A673 (cell line): ENCODE measurements around the gene NPPB. TPM values are rescaled to one million over a fixed set of nuclear protein-coding genes. Genes with fewer than 3 reads are reported as not detected.

Source experiments
- BruUV-seq: library from RNA; stranded (reverse); fragments of 400-500 nt; replicated peaks from 2 replicates; lab custom pipeline; 2021; lab: Mats Ljungman, UMichigan
- CTCF ChIA-PET: fragments of 300-600 bp; sonication (Branson Sonifier 250); formaldehyde crosslinking; loops from one replicate; lab custom pipeline; 2022; ENCODE audit warnings: antibody characterized with exemption; lab: Charles Lee
- POLR2A ChIA-PET: fragments of 300-600 bp; sonication (Branson Sonifier 250); formaldehyde crosslinking; loops from one replicate; lab custom pipeline; 2022; ENCODE audit warnings: antibody characterized with exemption; ENCODE audit not compliant: low non-redundant PET; lab: Charles Lee
- DNase-seq: peaks from one replicate; pipeline ENCODE4 v3.0.0-alpha.2; 2015; ENCODE audit warnings: low spot score
- H3K27ac ChIP-seq: fragments of 200-600 bp; sonication (generic); 2 replicates; pipeline ENCODE4 v1.5.1; 2016; ENCODE audit warnings: mixed run types, low read depth, mild to moderate bottlenecking, mixed read lengths, antibody characterized with exemption, low read length; ENCODE audit not compliant: poor library complexity, severe bottlenecking
- H3K27me3 ChIP-seq: fragments of 200-600 bp; sonication (generic); replicated peaks from 2 replicates; pipeline ENCODE4 v1.6.1; 2017; ENCODE audit warnings: mixed run types, low read depth, mild to moderate bottlenecking, mixed read lengths, antibody characterized with exemption, low read length; ENCODE audit not compliant: insufficient read depth, poor library complexity
- H3K36me3 ChIP-seq: fragments of 200-600 bp; sonication (generic); 2 replicates; pipeline ENCODE4 v1.6.1; 2016; ENCODE audit warnings: mixed run types, mild to moderate bottlenecking, mixed read lengths, antibody characterized with exemption, low read length; ENCODE audit not compliant: insufficient read depth, poor library complexity, severe bottlenecking
- H3K4me1 ChIP-seq: fragments of 200-600 bp; sonication (generic); 2 replicates; pipeline ENCODE4 v1.6.1; 2017; ENCODE audit warnings: mixed run types, mild to moderate bottlenecking, mixed read lengths, antibody characterized with exemption, low read length; ENCODE audit not compliant: insufficient read depth, poor library complexity, severe bottlenecking
- H3K4me3 ChIP-seq: fragments of 200-600 bp; sonication (generic); 2 replicates; pipeline ENCODE4 v1.5.1; 2016; ENCODE audit warnings: low read depth, mixed run types, mild to moderate bottlenecking, mixed read lengths, low read length; ENCODE audit not compliant: poor library complexity, severe bottlenecking
- H3K9me3 ChIP-seq: fragments of 200-600 bp; sonication (generic); 2 replicates; pipeline ENCODE4 v1.6.1; 2016; ENCODE audit warnings: mixed run types, low read depth, mild to moderate bottlenecking, mixed read lengths, antibody characterized with exemption, low read length; ENCODE audit not compliant: poor library complexity, severe bottlenecking
- EZH2 ChIP-seq: fragments of 200-600 bp; sonication (generic); IDR thresholded peaks from 2 replicates; pipeline ENCODE4 v1.6.1; 2017; ENCODE audit warnings: borderline replicate concordance, low read depth, mild to moderate bottlenecking, mixed read lengths, antibody characterized with exemption, low read length; ENCODE audit not compliant: poor library complexity, severe bottlenecking
- intact Hi-C: fragments of 100-400 bp; cut with micrococcal nuclease; formaldehyde crosslinking; loops from one replicate; pipeline ENCODE4 v1.10.0; 2022; ENCODE audit not compliant: unreplicated experiment
- total RNA-seq: library from RNA; stranded (reverse); gene quantifications from 2 replicates; pipeline ENCODE4 v1.2.3, GENCODE V29; 2021
- TF ChIP-seq, protein P1 (sequence below): fragments of 300-800, 200-600 bp; sonication (generic); conservative IDR thresholded peaks from 2 replicates; pipeline ENCODE4 v1.5.1; 2017; ENCODE audit warnings: low read depth, mild to moderate bottlenecking, antibody characterized with exemption, low read length, moderate library complexity, mixed read lengths

The NPPB gene
- total RNA-seq, 1 experiment from 2014 or later: not detected

DNA sequence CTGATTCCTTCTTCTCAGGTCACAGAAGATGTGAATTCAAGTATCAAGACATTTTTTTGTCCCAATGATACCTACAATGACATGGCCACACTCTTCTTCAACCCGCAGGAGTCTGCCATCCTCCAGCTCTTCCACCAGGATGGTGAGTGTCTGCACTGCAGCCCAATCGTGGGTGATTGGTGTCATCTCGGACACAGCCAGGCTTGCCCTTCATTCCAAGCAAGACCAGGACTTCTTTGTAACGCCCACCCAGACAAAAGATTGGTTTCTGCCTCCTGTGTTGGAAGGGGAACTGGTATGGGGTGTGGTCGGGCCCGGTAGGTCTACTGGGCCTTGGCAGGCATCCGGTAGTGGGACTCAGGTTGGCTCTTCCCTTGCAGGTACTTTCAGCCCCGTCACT is 25.2 kb downstream of the NPPB start:
- no peak for DNase-seq
- Histone ChIP-seq H3K9me3 (no peaks in the 10 kb centered on the region), H3K4me3 (no peak overlapping the region), H3K27me3 (no peaks in the 10 kb centered on the region), H3K27ac (no peak overlapping the region), H3K4me1 (no peaks in the 10 kb centered on the region), H3K36me3 (peaks cover 70% of the 10 kb centered on the region)
- POLR2A ChIA-PET: no interaction called here
- intact Hi-C loops: no loop called here
- CTCF ChIA-PET: no interaction called here
- no TSS peak for BruUV-seq
- TF ChIP-seq, protein P1, sequence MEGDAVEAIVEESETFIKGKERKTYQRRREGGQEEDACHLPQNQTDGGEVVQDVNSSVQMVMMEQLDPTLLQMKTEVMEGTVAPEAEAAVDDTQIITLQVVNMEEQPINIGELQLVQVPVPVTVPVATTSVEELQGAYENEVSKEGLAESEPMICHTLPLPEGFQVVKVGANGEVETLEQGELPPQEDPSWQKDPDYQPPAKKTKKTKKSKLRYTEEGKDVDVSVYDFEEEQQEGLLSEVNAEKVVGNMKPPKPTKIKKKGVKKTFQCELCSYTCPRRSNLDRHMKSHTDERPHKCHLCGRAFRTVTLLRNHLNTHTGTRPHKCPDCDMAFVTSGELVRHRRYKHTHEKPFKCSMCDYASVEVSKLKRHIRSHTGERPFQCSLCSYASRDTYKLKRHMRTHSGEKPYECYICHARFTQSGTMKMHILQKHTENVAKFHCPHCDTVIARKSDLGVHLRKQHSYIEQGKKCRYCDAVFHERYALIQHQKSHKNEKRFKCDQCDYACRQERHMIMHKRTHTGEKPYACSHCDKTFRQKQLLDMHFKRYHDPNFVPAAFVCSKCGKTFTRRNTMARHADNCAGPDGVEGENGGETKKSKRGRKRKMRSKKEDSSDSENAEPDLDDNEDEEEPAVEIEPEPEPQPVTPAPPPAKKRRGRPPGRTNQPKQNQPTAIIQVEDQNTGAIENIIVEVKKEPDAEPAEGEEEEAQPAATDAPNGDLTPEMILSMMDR: no peak
- no peak for TF ChIP-seq EZH2

DNA sequence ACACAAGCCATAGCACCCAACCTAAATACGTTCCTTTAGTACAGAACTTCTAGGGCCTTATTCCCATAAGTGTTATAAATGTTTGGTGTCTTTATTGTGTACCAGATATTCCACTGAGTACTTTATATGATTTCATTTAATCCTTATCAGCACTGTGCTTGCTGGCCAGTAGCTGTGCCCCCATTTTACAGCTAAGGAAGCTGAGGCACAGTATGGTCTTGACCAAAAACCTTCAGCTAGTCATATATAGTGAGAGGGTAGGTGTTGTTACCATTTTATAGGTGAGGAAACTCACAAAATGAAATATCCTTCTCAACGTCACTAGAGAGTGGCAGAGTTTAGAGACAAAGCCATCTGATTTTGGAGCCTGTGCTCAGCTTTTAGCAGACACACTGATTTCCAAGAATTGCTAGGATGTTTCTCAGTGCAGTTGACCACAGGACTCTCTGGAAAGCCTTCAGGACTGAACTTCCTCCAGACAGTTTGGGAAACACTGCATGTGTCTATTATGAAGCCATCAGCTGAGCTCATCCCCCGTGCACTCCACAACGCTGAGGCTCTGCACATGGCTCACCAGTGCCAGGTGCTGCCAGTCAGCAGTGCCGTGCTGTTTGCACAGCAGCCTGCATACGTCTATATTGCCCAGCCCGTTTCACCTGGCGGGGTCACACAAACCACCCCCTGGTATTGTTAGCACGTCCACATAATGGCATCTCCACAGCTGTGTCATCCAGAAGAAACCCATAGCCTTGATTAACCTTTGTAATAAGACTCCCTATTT is 26.6 kb downstream of the NPPB start:
- no TSS peak for BruUV-seq
- TF ChIP-seq, protein P1: no peak
- TF ChIP-seq EZH2: no peak
- intact Hi-C loops: no loop called here
- H3K9me3 ChIP-seq: no peaks in the 10 kb centered on the region
- H3K4me1 ChIP-seq: no peaks in the 10 kb centered on the region
- DNase-seq: no peak
- H3K27ac ChIP-seq: no peak overlapping the region
- POLR2A ChIA-PET: no interaction called here
- CTCF ChIA-PET: no interaction called here
- no peaks in the 10 kb centered on the region for H3K27me3 ChIP-seq
- no peak overlapping the region for H3K4me3 ChIP-seq
- peaks cover 72% of the 10 kb centered on the region for H3K36me3 ChIP-seq

DNA sequence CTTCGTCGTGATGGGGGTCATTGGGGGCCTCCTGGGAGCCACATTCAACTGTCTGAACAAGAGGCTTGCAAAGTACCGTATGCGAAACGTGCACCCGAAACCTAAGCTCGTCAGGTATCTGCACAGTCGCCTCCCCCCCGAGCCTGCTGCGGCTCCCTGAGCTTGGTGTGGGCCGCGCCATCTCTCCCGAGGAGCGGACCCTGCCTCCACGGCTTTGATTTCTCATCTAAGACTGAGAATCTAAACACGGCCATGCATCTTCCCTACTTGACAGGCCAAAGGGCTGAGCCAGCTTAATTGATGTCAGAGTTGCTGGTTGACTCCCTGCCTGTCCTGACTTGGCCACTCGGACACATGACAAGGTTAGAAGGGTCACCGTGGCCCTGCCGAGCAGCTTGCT is 30.2 kb downstream of the NPPB start:
- DNase-seq: no peak
- POLR2A ChIA-PET: no interaction called here
- intact Hi-C loops: no loop called here
- TF ChIP-seq, protein P1: no peak
- no peak for TF ChIP-seq EZH2
- H3K4me3 ChIP-seq: no peak overlapping the region
- BruUV-seq: no TSS peak
- no peaks in the 10 kb centered on the region for H3K27me3 ChIP-seq
- CTCF ChIA-PET: no interaction called here
- peaks cover 77% of the 10 kb centered on the region for H3K36me3 ChIP-seq
- H3K9me3 ChIP-seq: no peaks in the 10 kb centered on the region
- no peak overlapping the region for H3K27ac ChIP-seq
- no peaks in the 10 kb centered on the region for H3K4me1 ChIP-seq
